MM.1S (cell line): ENCODE data around the gene SLC43A1.
"Not testable (repeated sequence)": the region's sequence is repeated elsewhere in the genome, so short reads cannot be mapped to it uniquely, and the experiment has no call there.

ENCODE experiments used
- DNase-seq: peaks from one replicate; pipeline ENCODE4 v3.0.0-alpha.2; 2015
- H2AFZ ChIP-seq: fragments of 300-600 bp; sonication (generic); 2 replicates; pipeline ENCODE4 v1.6.0; 2016; ENCODE audit warnings: antibody characterized with exemption, low read length
- H3F3A ChIP-seq: fragments of 300-600 bp; sonication (generic); 2 replicates; pipeline ENCODE4 v1.6.1; 2016; ENCODE audit warnings: mild to moderate bottlenecking, antibody characterized with exemption, low read length, moderate library complexity, mixed read lengths; ENCODE audit not compliant: insufficient read depth
- H3K27ac ChIP-seq: fragments of 300-600 bp; sonication (generic); 2 replicates; pipeline ENCODE4 v1.5.1; 2016; ENCODE audit warnings: mild to moderate bottlenecking, low read length
- H3K27me3 ChIP-seq: fragments of 300-600 bp; sonication (generic); replicated peaks from 2 replicates; pipeline ENCODE4 v1.6.0; 2016; ENCODE audit warnings: low read length; ENCODE audit not compliant: insufficient read depth
- H3K36me3 ChIP-seq: fragments of 300-600 bp; sonication (generic); replicated peaks from 2 replicates; pipeline ENCODE4 v1.6.1; 2016; ENCODE audit warnings: mild to moderate bottlenecking, low read length, mixed read lengths; ENCODE audit not compliant: insufficient read depth
- H3K4me1 ChIP-seq: fragments of 300-600 bp; sonication (generic); 2 replicates; pipeline ENCODE4 v1.6.1; 2016; ENCODE audit warnings: low read length, mixed read lengths
- H3K4me2 ChIP-seq: fragments of 300-600 bp; sonication (generic); 2 replicates; pipeline ENCODE4 v1.6.0; 2016; ENCODE audit warnings: low read depth, low read length
- H3K4me3 ChIP-seq: fragments of 300-600 bp; sonication (generic); 2 replicates; pipeline ENCODE4 v1.5.1; 2016; ENCODE audit warnings: low read length, mixed read lengths
- H3K79me2 ChIP-seq: fragments of 300-600 bp; sonication (generic); 2 replicates; pipeline ENCODE4 v1.6.1; 2016; ENCODE audit warnings: mixed run types, low read length, mixed read lengths
- H3K9ac ChIP-seq: fragments of 300-600 bp; sonication (generic); 2 replicates; pipeline ENCODE4 v1.6.1; 2016; ENCODE audit warnings: low read length, mixed read lengths
- H3K9me2 ChIP-seq: fragments of 300-600 bp; sonication (generic); replicated peaks from 2 replicates; pipeline ENCODE4 v1.6.1; 2016; ENCODE audit warnings: mild to moderate bottlenecking, low read length, mixed read lengths; ENCODE audit not compliant: insufficient read depth
- H3K9me3 ChIP-seq: fragments of 300-600 bp; sonication (generic); replicated peaks from 2 replicates; pipeline ENCODE4 v1.6.1; 2016; ENCODE audit warnings: mild to moderate bottlenecking, low read length, mixed read lengths; ENCODE audit not compliant: insufficient read depth
- H4K20me1 ChIP-seq: fragments of 300-600 bp; sonication (generic); 2 replicates; pipeline ENCODE4 v1.6.1; 2016; ENCODE audit warnings: mild to moderate bottlenecking, low read length, moderate library complexity, mixed read lengths; ENCODE audit not compliant: insufficient read depth
- EZH2 ChIP-seq: fragments of 300-600 bp; sonication (generic); optimal IDR thresholded peaks from 2 replicates; pipeline ENCODE3; 2017; ENCODE audit warnings: low read depth, mild to moderate bottlenecking, antibody characterized with exemption, low read length, mixed read lengths
- EZH2phosphoT487 ChIP-seq: fragments of 300-600 bp; sonication (generic); IDR thresholded peaks from 2 replicates; pipeline ENCODE4 v1.6.1; 2018; ENCODE audit warnings: antibody characterized with exemption, low read length
- TF ChIP-seq, protein P1 (sequence below): fragments of 300-600 bp; sonication (generic); IDR thresholded peaks from 2 replicates; pipeline ENCODE4 v1.5.1; 2016; ENCODE audit warnings: antibody characterized with exemption, low read length, mixed read lengths

Gene SLC43A1

GRCh38 chr11:57536947-57537619 lies 21.6 kb upstream of the SLC43A1 start, which contains the start of gene SMTNL1:
Gene SMTNL1, plus strand, starts transcription at chr11:57537595. Its CDS starts 5,048 bp downstream, at chr11:57542643.
- Histone ChIP-seq H3K36me3 (no peaks in the 10 kb centered on the region), H3K4me3 (no peak within 1 kb of the TSS), H3F3A (no peaks in the 10 kb centered on the region), H3K9me3 (no peaks in the 10 kb centered on the region), H3K27ac (no peak within 1 kb of the TSS), H3K79me2 (no peaks in the 10 kb centered on the region), H3K9me2 (no peaks in the 10 kb centered on the region), H3K4me1 (no peaks in the 10 kb centered on the region), H4K20me1 (no peaks in the 10 kb centered on the region), H3K27me3 (no peaks in the 10 kb centered on the region), H3K4me2 (no peak within 1 kb of the TSS), H3K9ac (no peak within 1 kb of the TSS), H2AFZ (no peak within 1 kb of the TSS)
- TF ChIP-seq EZH2phosphoT487: no peak
- TF ChIP-seq, protein P1, sequence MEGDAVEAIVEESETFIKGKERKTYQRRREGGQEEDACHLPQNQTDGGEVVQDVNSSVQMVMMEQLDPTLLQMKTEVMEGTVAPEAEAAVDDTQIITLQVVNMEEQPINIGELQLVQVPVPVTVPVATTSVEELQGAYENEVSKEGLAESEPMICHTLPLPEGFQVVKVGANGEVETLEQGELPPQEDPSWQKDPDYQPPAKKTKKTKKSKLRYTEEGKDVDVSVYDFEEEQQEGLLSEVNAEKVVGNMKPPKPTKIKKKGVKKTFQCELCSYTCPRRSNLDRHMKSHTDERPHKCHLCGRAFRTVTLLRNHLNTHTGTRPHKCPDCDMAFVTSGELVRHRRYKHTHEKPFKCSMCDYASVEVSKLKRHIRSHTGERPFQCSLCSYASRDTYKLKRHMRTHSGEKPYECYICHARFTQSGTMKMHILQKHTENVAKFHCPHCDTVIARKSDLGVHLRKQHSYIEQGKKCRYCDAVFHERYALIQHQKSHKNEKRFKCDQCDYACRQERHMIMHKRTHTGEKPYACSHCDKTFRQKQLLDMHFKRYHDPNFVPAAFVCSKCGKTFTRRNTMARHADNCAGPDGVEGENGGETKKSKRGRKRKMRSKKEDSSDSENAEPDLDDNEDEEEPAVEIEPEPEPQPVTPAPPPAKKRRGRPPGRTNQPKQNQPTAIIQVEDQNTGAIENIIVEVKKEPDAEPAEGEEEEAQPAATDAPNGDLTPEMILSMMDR: no peak
- no peak for TF ChIP-seq EZH2
- no peak for DNase-seq

- not testable (repeated sequence) for H3F3A ChIP-seq, H3K36me3 ChIP-seq
Observed at GRCh38 chr11:57534449-57534848, 18.9 kb upstream of the SLC43A1 start.

GRCh38 chr11:57530596-57531507 lies 15.3 kb upstream of the SLC43A1 start, which contains the start of gene TIMM10:
Gene TIMM10, minus strand, starts transcription at chr11:57530754. Its CDS starts 565 bp downstream, at chr11:57530189.
- no peaks in the 10 kb centered on the region for H4K20me1 ChIP-seq
- H3K4me1 ChIP-seq: peaks cover 19% of the 10 kb centered on the region; the same call in 1 of the 2 replicates
- H2AFZ ChIP-seq: peak within 1 kb of the TSS; percentile 82
- peaks cover 7% of the 10 kb centered on the region; the same call in 1 of the 2 replicates for H3F3A ChIP-seq
- peak; percentile 99 for DNase-seq
- peaks cover 35% of the 10 kb centered on the region for H3K79me2 ChIP-seq
- TF ChIP-seq EZH2 (no peak), EZH2phosphoT487 (no peak)
- TF ChIP-seq, protein P1: peak; percentile 10; the same call in 1 of the 2 replicates
- H3K36me3 ChIP-seq: no peaks in the 10 kb centered on the region
- H3K9me3 ChIP-seq: no peaks in the 10 kb centered on the region
- H3K27ac ChIP-seq: peak within 1 kb of the TSS; percentile 65; the same call in 1 of the 2 replicates
- peak within 1 kb of the TSS; percentile 90 for H3K9ac ChIP-seq
- H3K9me2 ChIP-seq: no peaks in the 10 kb centered on the region
- H3K4me2 ChIP-seq: peak within 1 kb of the TSS; percentile 87
- no peaks in the 10 kb centered on the region for H3K27me3 ChIP-seq
- peak within 1 kb of the TSS; percentile 92 for H3K4me3 ChIP-seq

More at GRCh38 chr11:57534449-57534848, 18.9 kb upstream of the SLC43A1 start:
- H3K9me3 ChIP-seq, H3K9me2 ChIP-seq, H3K27me3 ChIP-seq, H2AFZ ChIP-seq, H3K4me2 ChIP-seq, DNase-seq, H4K20me1 ChIP-seq, H3K27ac ChIP-seq, H3K9ac ChIP-seq, H3K4me3 ChIP-seq: not testable (repeated sequence)
- peaks cover 11% of the 10 kb centered on the region; the same call in 1 of the 2 replicates for H3K4me1 ChIP-seq
- H3K79me2 ChIP-seq: peaks cover 11% of the 10 kb centered on the region
